SK-MEL-5 (cell line): Measurements from ENCODE around the gene MTIF3. TPM values are rescaled to one million over a fixed set of nuclear protein-coding genes. Genes with fewer than 3 reads are reported as not detected.
A peak's percentile ranks its signal among the peaks of the same experiment; 100 is the strongest.

Experiments used
- DNase-seq: peaks from one replicate; pipeline ENCODE4 v3.0.0-alpha.2; 2016; ENCODE audit warnings: low read depth, low spot score
- in situ Hi-C: cut with HindIII; loops from 2 replicates; pipeline ENCODE4 v1.10.0; 2016; ENCODE audit warnings: low sequenced_read_pairs, high pct_unique_total_duplicates, low pct_unique_long_range_greater_than_20kb
- total RNA-seq: library from RNA; depleted of rRNA; stranded (reverse); fragments of >200 nt; shearing (Covaris generic); gene quantifications from 2 replicates; pipeline ENCODE4 v1.2.3, GENCODE V29; 2014

The MTIF3 gene
- total RNA-seq, 1 experiment from 2014 or later = 70.2 TPM

- in situ Hi-C loops = no loop called here
- no peak for DNase-seq
These were observed 16.1 kb upstream of the MTIF3 start for GRCh38 chr13:27466513-27466912.

DNA sequence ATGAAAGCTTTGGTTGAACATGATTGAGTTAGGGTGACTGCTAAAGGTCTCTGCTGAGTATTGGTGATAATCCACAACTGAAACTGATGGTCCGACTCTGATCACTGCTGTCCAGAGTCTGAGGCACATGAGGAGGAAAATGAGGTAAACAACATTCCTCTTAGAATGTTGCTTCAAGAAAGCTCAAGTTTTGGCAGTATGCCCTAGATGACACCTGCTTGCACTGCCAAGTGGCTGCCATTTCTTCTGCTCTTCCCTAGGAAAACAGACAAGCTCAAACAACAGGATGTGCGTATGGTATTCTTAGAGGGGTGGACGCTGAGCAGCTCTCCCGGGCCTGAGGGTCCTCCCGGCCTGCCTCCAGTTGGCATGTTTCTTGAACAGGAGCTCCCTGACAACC, 15.2 kb upstream of the MTIF3 start:
- in situ Hi-C loops = no loop called here
- DNase-seq = no peak

DNA sequence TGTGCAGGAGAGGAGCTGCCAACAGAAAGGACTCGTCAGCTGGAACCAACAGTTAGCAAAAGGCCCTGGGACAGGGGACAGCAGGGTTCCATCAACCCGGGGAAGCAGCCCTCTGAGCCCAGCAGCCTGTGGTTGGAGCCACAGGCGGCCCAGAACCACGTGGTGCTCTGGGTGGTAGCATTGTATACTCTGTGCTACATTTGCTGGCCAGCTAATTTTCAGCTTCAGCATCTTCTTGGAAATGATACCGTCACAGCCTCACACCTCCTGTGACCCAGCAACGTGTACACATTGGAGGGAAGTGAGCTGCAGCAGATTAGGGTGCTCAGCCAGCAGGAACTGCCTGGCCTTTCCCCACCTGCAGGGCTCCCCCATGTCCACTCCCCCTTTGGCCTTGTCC, 13.1 kb upstream of the MTIF3 start:
- no peak for DNase-seq
- in situ Hi-C loops = no loop called here

GRCh38 chr13:27461940-27462584, 11.7 kb upstream of the MTIF3 start:
- no peak for DNase-seq
- in situ Hi-C loops = no loop called here

DNA sequence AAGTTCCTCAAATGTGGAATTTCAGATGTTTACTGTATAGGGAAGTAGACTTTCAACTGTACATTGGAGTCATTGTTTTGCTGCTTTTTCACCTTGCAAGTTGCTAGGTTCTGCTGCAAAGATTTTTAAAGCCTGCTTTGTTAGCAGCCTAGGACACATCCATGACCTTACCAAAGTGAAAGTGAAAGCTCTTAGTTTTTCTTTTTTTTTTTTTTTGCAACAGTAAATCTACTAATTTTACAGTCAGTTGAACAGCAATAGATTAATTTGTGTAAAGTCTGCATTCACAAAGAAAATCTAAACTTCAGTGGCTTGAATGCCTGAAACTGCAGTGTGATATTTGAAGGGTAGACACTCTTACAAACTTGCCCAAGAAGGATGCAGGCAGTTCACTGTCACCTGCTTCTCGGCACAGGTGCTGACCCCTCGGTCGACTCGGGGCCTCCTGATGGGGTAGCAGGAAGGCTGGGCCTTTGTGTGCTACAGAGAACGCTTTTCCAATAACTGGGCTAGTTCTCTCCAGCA, 5.0 kb upstream of the MTIF3 start:
- in situ Hi-C loops = no loop called here
- peak; percentile 21 for DNase-seq

DNA sequence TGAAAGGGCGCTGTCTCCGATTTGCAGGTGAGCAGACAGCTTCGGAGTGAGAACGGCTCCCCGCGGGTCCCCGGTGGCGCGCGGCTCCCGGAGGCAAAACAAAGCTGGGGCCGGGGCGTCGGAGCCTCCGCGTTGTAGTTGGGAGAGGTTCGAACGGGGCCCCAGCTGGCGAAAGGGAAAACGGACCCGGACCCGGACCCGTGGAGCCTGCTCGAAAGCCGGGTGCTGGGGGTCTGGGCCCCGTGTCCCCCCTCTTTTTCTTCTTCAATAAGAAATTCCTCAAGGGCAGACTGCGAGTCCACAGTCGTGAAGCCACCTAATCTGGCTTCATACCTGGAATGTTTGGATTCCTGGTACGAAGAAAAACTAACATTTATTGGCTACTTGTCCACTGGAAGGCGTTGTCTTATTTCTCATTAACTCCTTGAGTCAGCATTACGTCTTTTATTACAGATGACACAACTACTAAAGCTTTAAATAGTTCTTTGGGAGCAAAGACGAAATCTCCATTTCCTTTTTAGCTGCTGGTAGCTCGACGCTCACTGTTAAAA, 632 bp upstream of the MTIF3 start:
- in situ Hi-C loops = no loop called here

GRCh38 chr13:27449081-27449603, 1.2 kb downstream of the MTIF3 start:
- DNase-seq = no peak
- in situ Hi-C loops = no loop called here

More for the DNA sequence above, 632 bp upstream of the MTIF3 start:
- DNase-seq = peak; percentile 20

- in situ Hi-C loops = no loop called here
- no peak for DNase-seq
These were observed 2.1 kb downstream of the MTIF3 start for GRCh38 chr13:27448308-27448707.

GRCh38 chr13:27446986-27447583, 3.3 kb downstream of the MTIF3 start:
- in situ Hi-C loops = no loop called here
- DNase-seq = no peak

GRCh38 chr13:27442797-27443196, 7.6 kb downstream of the MTIF3 start:
- in situ Hi-C loops = no loop called here

GRCh38 chr13:27442071-27442647, 8.2 kb downstream of the MTIF3 start:
- in situ Hi-C loops = no loop called here
- DNase-seq = no peak

More at GRCh38 chr13:27442797-27443196, 7.6 kb downstream of the MTIF3 start:
- no peak for DNase-seq

DNA sequence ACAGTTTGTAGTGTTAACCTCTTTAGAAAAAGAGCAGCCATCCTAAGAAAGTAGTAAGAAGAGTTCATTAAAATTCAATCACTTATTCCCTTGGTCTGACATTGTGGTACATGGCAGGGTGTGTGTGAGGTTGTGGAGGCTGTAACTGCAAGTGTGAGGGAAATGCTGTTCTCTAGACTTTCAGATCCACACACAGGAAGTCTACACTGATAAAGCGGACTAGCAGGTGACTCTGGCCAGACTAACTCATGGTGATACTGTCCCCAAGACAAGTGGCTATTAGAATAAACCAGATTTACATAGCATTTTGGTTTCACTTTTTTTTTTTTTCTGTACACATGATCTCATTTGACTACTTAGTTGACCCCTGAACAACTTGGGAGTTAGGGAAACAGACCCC, 10.0 kb downstream of the MTIF3 start:
- no peak for DNase-seq
- in situ Hi-C loops = no loop called here

GRCh38 chr13:27437126-27437525, 13.2 kb downstream of the MTIF3 start:
- in situ Hi-C loops = no loop called here
- no peak for DNase-seq

- in situ Hi-C loops = no loop called here
- DNase-seq = no peak
These were observed 17.7 kb downstream of the MTIF3 start for GRCh38 chr13:27432611-27433210.

DNA sequence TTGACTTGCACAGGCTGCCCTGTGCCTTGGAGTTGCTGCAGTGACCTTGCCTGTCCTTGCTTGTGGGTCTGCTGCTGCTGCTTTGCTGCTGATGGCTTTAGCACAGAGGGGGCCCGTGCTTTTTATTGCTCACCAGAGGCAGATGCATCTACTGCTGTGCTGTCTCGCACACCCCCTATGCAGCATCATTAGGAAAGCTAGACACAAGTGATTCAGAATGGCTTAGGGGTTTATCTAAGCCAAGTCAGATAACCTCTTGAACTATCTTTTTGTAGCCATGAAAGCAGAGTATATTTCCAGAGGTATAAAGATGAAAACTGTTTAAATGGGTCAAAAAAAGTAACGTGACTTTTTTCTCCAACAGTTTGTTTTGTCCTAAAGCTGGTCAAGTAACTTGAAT, 18.2 kb downstream of the MTIF3 start:
- DNase-seq = no peak
- in situ Hi-C loops = no loop called here

- DNase-seq = no peak
- in situ Hi-C loops = no loop called here
These were observed 22.2 kb downstream of the MTIF3 start for GRCh38 chr13:27428160-27428559.

DNA sequence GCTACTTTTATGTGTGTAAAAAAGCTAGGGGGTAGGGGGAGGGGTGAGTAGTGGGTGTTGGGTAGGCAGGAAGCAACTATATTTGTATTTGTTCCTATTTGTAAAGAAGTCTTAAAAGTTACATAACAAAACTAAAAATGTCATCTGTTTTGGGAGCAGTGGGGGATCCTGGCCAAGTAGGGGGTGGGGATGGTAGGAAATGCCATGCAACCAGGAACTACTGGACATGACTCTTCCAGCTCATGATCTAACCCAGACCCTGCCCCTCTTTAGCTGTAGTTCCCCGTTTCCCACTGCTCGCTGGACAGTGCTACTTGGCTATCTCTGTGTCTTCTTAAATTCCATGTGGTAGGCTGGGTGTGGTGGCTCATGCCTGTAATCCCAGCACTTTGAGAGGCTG, 22.7 kb downstream of the MTIF3 start:
- in situ Hi-C loops = no loop called here
- no peak for DNase-seq
